DMS114 treated with DMSO at 0.1 percent for 48 hours (cell line): ENCODE measurements around the gene GBA2.

Experiments
- DNase-seq: peaks from one replicate; lab custom pipeline; 2025; ENCODE audit not compliant: unreplicated experiment; lab: John Stamatoyannopoulos, UW

The GBA2 gene

DNA sequence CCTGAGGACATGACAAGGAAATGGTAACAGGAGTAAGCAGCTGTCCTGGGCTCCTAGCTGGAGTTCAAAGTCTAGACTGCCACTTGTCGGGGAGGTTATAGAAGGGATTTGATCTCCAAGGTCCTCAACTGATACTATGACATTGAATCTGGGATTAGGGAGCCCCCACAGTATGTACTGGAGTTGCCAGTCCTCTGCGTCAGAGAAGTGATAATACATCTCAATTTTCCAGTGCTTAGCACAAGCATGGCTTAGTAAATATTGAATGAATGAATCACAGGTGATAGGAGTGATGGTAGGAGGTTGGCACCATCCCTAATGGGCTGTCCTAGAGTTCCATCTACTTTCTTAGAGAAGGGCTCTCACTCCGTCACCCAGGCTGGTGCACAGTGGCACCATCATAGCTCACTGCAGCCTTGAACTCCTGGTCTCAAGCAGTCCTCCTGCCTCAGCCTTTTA is 53.1 kb downstream of the GBA2 start:
- DNase-seq = no peak

GRCh38 chr9:35691757-35692301 is 57.2 kb downstream of the GBA2 start:
- DNase-seq = no peak

DNA sequence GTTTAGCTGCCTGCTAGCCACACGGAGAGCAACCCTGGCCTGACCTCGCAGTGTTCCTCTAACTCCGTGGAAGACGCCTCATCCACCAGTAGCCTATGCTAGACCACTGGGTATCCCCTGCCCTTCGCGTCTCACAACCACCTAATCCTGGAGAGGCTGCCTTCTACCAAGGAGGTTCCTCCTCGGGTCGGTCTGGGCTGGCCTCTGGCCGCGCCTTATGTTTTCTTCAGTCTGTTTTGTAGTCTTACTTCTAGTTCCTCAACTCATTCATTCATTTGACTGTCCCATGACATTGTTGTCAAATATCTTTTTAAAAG is 57.7 kb downstream of the GBA2 start:
- DNase-seq = no peak

GRCh38 chr9:35690614-35691333 is 58.3 kb downstream of the GBA2 start:
- peak; percentile 67 for DNase-seq

GRCh38 chr9:35690294-35690613 is 58.8 kb downstream of the GBA2 start:
- DNase-seq = peak; percentile 28

DNA sequence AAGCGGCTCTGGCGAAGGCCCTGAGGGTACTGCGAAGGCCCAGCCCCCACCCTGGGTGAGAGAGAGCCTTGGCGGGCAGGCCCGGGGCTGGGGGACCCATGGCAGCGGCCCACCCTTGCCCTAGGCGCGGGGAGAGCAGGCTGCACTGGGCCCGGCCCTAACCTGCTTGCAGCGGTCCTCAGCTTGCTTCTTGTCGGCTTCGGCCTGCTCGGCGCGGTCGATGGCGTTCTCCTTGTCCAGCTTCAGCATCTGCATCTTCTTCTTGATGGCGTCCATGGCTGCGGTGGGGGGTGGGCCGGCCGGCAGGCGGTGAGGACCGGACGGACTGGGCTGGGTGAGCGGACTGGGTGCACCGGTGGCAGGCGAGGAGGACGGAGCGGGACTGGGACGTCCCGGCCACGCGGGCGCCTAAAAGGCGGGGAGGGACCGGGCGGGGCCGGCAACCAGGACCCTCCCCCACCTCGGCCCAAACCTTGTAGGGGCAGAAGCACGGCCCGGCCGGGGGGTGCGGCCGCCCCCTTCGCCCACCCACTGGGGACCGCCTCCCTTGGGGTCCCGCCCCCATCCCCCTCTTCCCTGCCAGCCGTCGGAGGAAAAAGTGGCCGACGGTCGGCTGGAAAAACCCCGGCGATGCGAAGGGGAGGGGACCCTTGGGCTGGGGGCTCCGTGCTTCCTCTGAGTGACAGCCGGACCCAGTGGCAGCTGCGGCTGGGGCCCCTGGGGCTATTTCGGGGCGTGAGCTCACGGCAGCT is 59.3 kb downstream of the GBA2 start, which contains the start of gene TPM2:
Gene TPM2, minus strand, starts transcription at position 384 of the 752 bp plus-strand sequence. Its CDS starts 108 bp downstream, at position 276.
- no peak for DNase-seq

DNA sequence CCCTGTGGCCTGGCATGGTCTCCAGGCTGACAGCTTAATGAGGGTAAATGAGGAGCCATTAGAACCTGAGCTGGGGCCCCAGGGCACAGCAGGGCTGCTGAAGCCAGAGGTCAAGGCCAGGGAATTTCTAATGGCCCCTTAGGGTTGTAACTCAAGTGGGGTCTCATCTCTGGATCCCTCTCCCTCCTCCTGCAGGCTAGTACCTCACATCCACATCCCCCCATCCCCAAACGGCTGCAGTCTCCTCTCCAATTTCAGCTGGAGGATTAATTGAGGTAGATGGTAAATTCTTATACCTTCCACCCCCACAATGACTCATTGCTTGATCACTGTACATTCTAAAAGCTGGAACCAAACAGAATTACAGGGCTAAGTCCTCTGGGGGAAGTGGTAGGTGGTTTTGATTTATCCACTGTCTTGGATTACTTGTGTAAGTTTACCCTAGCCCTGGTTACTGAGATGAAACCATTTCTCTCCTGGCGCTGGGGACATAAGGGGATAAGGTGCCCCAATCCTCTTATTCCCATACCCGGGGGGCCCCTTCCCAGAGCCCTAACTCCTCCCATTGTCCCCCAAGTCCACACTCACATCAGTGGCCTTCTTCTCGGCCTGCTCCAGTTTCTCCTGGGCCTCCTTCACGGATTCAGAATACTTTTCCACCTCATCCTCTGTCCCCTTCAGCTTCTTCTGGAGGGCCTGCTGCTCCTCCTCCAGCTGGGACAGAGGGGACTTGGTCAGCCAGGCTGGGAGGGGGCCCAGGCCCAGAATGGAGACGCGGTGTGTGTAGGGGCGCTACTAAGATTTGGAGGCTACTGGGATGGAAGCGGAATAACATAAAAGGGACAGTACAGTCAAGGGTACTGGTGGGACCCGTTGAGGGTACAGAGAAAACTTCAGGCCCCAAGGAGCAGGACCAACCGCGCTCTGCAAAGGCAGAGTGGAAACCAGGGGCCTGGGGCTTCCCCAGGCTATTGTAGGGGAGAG is 60.2 kb downstream of the GBA2 start:
- DNase-seq = no peak

GRCh38 chr9:35687972-35688557 is 61.0 kb downstream of the GBA2 start:
- DNase-seq = no peak

DNA sequence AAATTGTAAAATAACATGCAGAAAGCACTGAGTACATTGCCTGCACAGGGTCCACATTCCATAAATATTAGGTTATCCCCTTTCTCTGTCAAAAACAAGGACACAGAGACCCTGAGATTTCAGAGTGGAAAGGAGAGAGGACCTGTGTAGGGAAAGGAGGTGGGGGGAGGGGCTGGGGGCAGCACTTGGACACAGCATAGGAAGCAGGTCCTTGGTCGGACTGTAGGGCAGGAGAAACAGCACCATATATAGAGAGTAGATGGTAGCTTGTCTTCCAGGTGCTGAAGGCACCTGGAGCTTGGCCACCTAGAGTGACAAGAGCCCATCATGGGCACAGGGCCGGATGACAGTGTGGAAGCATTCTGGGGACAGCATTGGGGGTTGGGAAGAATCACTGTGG is 61.7 kb downstream of the GBA2 start:
- DNase-seq = no peak
